Thymus (tissue), 11 donors: ENCODE results near the gene TUBA3C. TPM values are rescaled to one million over a fixed set of nuclear protein-coding genes. Genes with fewer than 3 reads are reported as not detected.

Experiments used
- DNase-seq, 9 donors: peaks; one replicate each; pipeline ENCODE4 v3.0.0-alpha.2; 2013; ENCODE audit warnings: low spot score in 9 of 9, low read depth in 6 of 9, missing footprints in 1 of 9
- H3K27ac ChIP-seq, 2 donors: one replicate each; pipeline ENCODE4 v1.5.1; 2013; ENCODE audit warnings: control low read depth in 1 of 2, low read depth in 1 of 2, low read length in 1 of 2, mild to moderate bottlenecking in 1 of 2, moderate library complexity in 1 of 2
- H3K27me3 ChIP-seq, 2 donors: one replicate each; pipeline ENCODE4 v1.5.1; 2013; ENCODE audit warnings: low read length in 1 of 2; ENCODE audit not compliant: control insufficient read depth in 2 of 2, insufficient read depth in 1 of 2
- H3K36me3 ChIP-seq, 2 donors: one replicate each; pipeline ENCODE4 v1.5.1; 2013; ENCODE audit warnings: low read length in 1 of 2, mild to moderate bottlenecking in 1 of 2, moderate library complexity in 1 of 2; ENCODE audit not compliant: control insufficient read depth in 2 of 2, insufficient read depth in 2 of 2
- H3K4me1 ChIP-seq, 2 donors: one replicate each; pipeline ENCODE4 v1.5.1; 2013; ENCODE audit warnings: low read length in 2 of 2; ENCODE audit not compliant: control insufficient read depth in 2 of 2, insufficient read depth in 2 of 2
- H3K4me3 ChIP-seq, 2 donors: one replicate each; pipeline ENCODE4 v1.5.1; 2013; ENCODE audit warnings: low read length in 2 of 2, control low read depth in 1 of 2, mild to moderate bottlenecking in 1 of 2
- H3K9me3 ChIP-seq, 2 donors: one replicate each; pipeline ENCODE4 v1.5.1; 2013; ENCODE audit warnings: low read length in 1 of 2, mild to moderate bottlenecking in 1 of 2; ENCODE audit not compliant: control insufficient read depth in 2 of 2, insufficient read depth in 1 of 2
- WGBS: extraction: QIAGEN DNeasy Blood & Tissue Kit; methylation state at CpG from one replicate; pipeline ENCODE4 v1.1.7; 2013; 5-methylcytosine and 5-hydroxymethylcytosine counted together
- polyA plus RNA-seq: library from polyadenylated mRNA; stranded (reverse); fragments of 200-250 nt; gene quantifications from one replicate; pipeline ENCODE4 v1.2.3, GENCODE V29; 2013
- total RNA-seq: library from RNA; stranded (reverse); fragments of 120-200 nt; gene quantifications from one replicate; pipeline ENCODE4 v1.2.4, GENCODE V29; 2013
- donor health status: healthy.

TUBA3C gene
- total and polyA plus RNA-seq, 2 donors = not detected

DNA sequence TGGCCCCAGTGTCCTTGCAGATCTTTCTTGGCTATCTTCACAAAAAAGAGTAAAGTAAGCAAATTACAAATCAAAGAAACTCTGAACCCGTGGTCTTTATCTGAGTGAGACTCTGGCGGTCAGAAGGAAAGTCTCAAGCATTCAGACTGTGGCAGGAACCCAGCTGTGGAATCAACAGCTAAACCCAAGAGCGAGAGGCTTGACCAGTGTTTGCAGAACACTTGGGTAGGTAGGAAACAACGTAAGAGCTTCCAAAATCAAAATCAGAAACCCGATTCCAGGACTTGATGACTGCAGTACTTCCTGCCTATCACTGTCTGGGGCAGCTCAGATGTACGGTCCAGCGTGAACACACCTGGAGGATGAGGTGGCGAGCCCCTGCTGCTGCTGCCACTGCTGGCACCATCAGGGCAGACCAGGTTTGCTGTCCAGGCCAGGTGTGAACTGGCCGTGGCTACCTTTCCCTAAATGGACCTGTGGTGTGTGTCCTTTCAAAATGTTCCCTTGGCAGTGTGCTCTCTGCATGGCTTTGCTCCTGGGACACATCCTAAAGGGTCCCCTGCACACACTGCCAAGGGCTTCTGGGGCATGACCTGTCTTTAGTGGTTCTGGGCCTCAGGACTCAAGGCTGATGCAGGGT lies 9.5 kb downstream of the TUBA3C start:
- no peaks in the 10 kb centered on the region for H3K36me3 ChIP-seq
- no peak overlapping the region for H3K4me3 ChIP-seq
- WGBS = 74% methylated on average over 9 of the region's 9 CpGs
- peaks cover 0 to 68% of the 10 kb centered on the region in 2 donors for H3K9me3 ChIP-seq
- H3K27ac ChIP-seq = no peak overlapping the region
- no peak for DNase-seq
- H3K4me1 ChIP-seq = no peaks in the 10 kb centered on the region
- no peaks in the 10 kb centered on the region for H3K27me3 ChIP-seq

DNA sequence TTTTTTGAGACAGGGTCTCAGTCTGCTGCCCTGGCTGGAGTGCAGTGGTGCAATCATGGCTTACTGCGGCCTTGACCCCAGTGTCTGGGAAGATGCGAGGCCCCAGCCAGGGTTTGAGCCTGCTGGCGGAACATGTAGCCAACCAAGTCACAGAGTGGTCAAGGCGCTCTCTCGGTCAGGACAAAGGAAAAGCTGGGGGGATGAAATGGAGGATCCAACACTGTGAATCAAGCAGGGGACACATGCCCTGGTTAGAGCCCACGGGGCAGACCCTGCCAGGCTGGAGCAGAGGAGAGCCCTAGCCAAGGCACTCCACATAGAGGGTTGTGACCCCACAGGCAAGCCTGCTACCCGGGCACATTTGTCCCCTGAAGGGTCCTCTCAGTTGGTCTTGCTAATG lies 10.1 kb downstream of the TUBA3C start:
- 92% methylated on average over 7 of the region's 7 CpGs for WGBS
- Histone ChIP-seq H3K36me3 (no peaks in the 10 kb centered on the region), H3K27ac (no peak overlapping the region), H3K4me1 (no peaks in the 10 kb centered on the region), H3K9me3 (peaks cover 0 to 69% of the 10 kb centered on the region in 2 donors), H3K4me3 (no peak overlapping the region), H3K27me3 (no peaks in the 10 kb centered on the region)
- DNase-seq = no peak

DNA sequence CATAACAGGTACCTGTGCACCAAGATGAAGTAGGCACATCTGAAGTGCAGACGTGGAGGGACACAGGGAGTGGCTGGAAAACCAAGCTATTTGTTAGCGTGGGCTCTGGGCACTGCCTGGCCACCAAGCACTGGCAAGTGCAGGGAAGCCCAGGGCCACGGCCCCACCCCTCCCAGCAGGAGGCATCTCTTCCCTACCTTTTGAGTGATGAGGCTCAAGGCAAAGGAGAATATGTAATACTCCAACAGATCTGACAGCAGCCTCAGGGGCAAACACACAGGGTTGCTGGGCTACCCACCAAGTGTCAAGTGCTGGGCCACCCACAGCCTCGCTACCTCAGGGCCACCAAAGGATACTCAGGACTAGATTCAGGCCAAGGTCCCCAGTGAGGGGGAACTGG lies 11.6 kb downstream of the TUBA3C start:
- Histone ChIP-seq H3K4me1 (no peaks in the 10 kb centered on the region), H3K27me3 (no peaks in the 10 kb centered on the region), H3K36me3 (no peaks in the 10 kb centered on the region), H3K9me3 (peaks cover 1 to 65% of the 10 kb centered on the region in 2 donors), H3K27ac (no peak overlapping the region), H3K4me3 (no peak overlapping the region)
- DNase-seq = no peak
- WGBS = 70% methylated on average over 4 of the region's 4 CpGs

DNA sequence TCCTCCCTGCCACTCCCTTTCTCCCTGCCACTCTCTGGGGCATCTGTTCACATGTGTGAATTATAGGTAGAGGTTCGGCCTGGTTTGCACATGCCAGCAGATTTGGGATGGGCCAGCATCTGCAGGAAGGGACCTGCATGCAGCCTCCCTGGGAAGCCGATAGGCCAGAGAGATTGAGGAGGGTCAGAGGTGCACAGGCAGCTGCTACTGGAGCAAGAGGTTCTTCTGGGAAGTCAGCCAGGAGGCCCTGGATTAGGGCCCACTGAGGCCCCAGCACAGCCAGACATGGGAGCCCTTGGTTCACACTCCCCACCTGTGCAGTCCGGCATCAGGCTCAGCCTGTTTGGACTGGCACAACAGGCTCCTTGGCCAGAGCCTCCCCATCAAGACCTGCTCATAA lies 12.1 kb downstream of the TUBA3C start:
- Histone ChIP-seq H3K9me3 (peaks cover 1 to 68% of the 10 kb centered on the region in 2 donors), H3K36me3 (no peaks in the 10 kb centered on the region), H3K4me3 (no peak overlapping the region), H3K27ac (no peak overlapping the region), H3K4me1 (no peaks in the 10 kb centered on the region), H3K27me3 (no peaks in the 10 kb centered on the region)
- DNase-seq = no peak
- WGBS = 92% methylated on average over 3 of the region's 3 CpGs

DNA sequence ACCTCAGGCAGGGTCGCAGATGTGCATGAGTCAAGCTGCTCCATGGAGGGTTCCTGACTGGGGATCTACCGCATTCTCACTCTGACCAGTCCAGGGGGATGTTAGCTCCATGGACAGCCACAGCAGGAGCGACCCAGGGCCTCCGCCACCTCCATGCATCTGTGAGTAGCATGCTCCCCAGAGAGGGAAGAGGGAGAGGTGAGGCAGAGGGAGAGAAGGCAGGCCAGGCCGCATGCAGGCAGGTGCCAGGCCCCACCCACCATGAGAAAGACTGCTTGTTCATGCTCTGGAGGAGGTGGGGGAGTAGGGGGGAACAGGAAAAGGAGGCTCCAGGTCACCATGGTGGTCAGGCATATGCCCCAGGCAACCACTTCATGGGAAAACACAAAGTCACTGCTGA lies 20.3 kb downstream of the TUBA3C start:
- no peak overlapping the region for H3K4me3 ChIP-seq
- H3K36me3 ChIP-seq = no peaks in the 10 kb centered on the region
- H3K27ac ChIP-seq = no peak overlapping the region
- no peak for DNase-seq
- H3K4me1 ChIP-seq = no peaks in the 10 kb centered on the region
- 80% methylated on average over 5 of the region's 5 CpGs for WGBS
- H3K27me3 ChIP-seq = no peaks in the 10 kb centered on the region
- H3K9me3 ChIP-seq = peaks cover 6 to 55% of the 10 kb centered on the region in 2 donors

DNA sequence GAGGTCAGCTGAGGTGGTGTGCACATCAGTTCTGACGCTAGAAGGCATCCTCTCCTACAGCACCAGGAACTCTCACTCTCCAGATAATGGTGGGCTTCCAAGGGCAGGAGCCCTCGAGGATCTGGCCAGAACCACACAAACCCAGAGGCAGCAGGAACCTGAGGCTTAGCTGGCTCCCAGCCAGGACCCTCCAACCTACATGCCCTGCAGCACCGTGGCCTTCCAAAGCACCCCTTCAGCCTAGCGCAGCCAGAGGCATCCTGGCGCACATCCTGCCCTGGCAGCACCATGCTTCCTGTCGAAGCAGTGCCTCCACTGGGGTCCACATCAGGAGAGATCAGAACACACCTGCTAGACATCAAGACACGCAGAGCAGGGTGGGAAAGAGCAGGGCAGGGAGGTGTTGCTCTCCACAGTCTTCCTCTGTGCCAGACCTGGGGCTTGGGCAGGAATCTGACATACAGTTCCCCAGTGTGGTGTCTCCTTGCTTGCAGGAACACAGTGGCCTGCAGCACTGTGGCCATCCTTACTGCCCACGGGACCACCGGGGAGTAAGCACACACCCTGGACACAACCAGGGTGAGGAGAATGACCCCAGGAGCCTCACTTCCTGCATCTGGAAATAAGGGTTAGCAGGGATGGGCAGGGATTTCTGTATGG lies 21.7 kb downstream of the TUBA3C start:
- H3K4me1 ChIP-seq = no peaks in the 10 kb centered on the region
- H3K27me3 ChIP-seq = no peaks in the 10 kb centered on the region
- 80% methylated on average over 9 of the region's 9 CpGs for WGBS
- no peak overlapping the region for H3K4me3 ChIP-seq
- no peaks in the 10 kb centered on the region for H3K36me3 ChIP-seq
- no peak overlapping the region for H3K27ac ChIP-seq
- DNase-seq = no peak
- H3K9me3 ChIP-seq = peaks cover 5 to 62% of the 10 kb centered on the region in 2 donors

DNA sequence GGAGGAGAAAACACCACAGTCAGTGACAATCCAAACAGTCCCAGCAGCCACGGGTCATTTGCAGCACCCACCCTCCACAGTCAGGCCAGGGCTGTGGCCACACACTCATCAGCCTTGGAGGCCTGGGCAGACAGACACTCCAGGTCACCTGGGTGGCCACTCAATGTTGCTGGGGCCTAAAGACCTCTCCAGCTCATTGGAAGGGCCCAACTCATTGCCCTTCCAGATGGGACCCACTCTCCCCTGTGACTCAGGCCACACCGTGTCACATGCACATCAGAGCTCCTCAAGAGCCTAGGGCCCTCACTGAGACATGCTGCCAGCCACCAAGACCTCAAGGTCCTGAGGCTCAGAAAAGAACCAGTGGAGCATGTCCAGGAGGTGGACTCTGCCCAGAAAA lies 22.4 kb downstream of the TUBA3C start:
- no peaks in the 10 kb centered on the region for H3K27me3 ChIP-seq
- H3K36me3 ChIP-seq = no peaks in the 10 kb centered on the region
- H3K9me3 ChIP-seq = peaks cover 5 to 66% of the 10 kb centered on the region in 2 donors
- no peak for DNase-seq
- H3K27ac ChIP-seq = no peak overlapping the region
- 82% methylated on average over 2 of the region's 2 CpGs for WGBS
- no peak overlapping the region for H3K4me3 ChIP-seq
- no peaks in the 10 kb centered on the region for H3K4me1 ChIP-seq

DNA sequence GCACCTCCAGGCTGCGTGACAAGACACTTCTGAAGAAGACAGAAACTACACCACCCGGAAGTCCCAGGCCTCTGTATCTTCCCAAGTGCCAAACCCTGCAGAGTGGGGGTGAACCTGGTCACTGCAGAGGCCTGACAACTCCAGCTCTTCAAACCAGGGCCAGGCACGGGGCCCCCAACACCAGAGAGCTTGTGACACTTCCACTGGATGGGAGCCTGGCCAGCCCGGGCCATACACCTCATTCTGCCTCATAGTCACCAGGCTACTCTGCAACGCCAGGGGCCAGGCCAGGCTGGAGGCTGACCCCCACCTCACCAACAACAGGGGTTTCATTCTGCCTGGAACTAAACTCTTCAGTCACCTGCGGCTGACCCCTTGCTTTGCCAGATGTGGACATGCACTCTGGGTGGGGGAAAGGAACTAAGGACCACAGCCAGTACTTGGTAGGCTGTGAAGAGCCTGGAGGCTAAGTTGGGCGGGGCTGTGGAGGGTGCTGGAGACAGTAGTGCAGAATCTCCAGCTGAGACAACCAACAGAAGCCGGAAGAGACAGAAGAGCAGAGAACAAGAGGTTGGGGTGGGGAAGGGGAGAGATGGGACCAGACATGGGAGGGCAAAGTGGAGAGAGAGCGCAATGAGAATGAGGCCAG lies 23.0 kb downstream of the TUBA3C start:
- Histone ChIP-seq H3K27me3 (no peaks in the 10 kb centered on the region), H3K27ac (no peak overlapping the region), H3K4me3 (no peak overlapping the region), H3K4me1 (no peaks in the 10 kb centered on the region), H3K36me3 (no peaks in the 10 kb centered on the region), H3K9me3 (peaks cover 6 to 72% of the 10 kb centered on the region in 2 donors)
- no peak for DNase-seq
- 81% methylated on average over 9 of the region's 9 CpGs for WGBS

DNA sequence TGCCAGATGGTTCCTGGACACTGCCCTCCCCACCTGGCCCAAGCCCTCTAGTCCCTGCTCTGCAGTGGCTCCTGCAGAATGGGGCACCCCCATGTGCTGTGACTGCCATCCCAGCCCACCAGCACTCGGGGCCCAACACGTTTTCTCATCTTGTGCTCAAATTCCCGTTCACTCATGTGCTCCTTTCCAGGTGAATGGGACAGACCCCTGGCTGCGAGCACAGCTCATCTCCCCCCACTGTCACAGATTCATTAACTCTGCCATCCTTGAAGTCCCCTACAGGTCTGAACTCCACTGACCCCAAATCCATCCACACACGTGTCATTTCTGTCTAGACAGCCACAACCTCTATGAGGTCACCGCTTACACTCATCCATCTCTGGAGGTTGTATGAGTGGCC lies 23.6 kb downstream of the TUBA3C start:
- Histone ChIP-seq H3K4me3 (no peak overlapping the region), H3K27ac (no peak overlapping the region), H3K36me3 (no peaks in the 10 kb centered on the region), H3K4me1 (no peaks in the 10 kb centered on the region), H3K27me3 (no peaks in the 10 kb centered on the region), H3K9me3 (peaks cover 6 to 78% of the 10 kb centered on the region in 2 donors)
- no peak for DNase-seq
- 84% methylated on average over 6 of the region's 6 CpGs for WGBS
